Right atrium auricular region (tissue), 2 donors: ENCODE data around the gene NNT. TPM values are rescaled to one million over a fixed set of nuclear protein-coding genes. Genes with fewer than 3 reads are reported as not detected.

Source experiments
- DNase-seq: peaks from one replicate; pipeline ENCODE4 v3.0.0-alpha.2; 2019; ENCODE audit warnings: low spot score
- H3K27ac ChIP-seq, 2 donors: fragments of 200-600 bp; sonication (generic); 1 replicate in 1 of 2; 2 replicates in 1 of 2; pipeline ENCODE4 v1.5.1; 2016 to 2019
- H3K27me3 ChIP-seq, 2 donors: fragments of 200-600 bp; sonication (generic); one replicate each; pipeline versions ENCODE4 v1.5.1 to v1.6.0; 2017 to 2019
- H3K36me3 ChIP-seq: fragments of 200-600 bp; sonication (generic); one replicate; pipeline ENCODE4 v1.5.1; 2016
- H3K4me1 ChIP-seq, 2 donors: fragments of 200-600 bp; sonication (generic); one replicate each; pipeline versions ENCODE4 v1.5.1 to v1.6.0; 2017 to 2019
- H3K4me3 ChIP-seq, 2 donors: fragments of 200-600 bp; sonication (generic); 1 replicate in 1 of 2; 2 replicates in 1 of 2; pipeline ENCODE4 v1.5.1; 2017 to 2019; ENCODE audit warnings: mild to moderate bottlenecking in 1 of 2, moderate library complexity in 1 of 2
- H3K9me3 ChIP-seq, 2 donors: fragments of 200-600 bp; sonication (generic); one replicate each; pipeline ENCODE4 v1.5.1; 2019
- CTCF ChIP-seq, 2 donors: fragments of 200-600 bp; sonication (generic); IDR thresholded peaks; one replicate each; pipeline ENCODE4 v1.5.1; 2019; ENCODE audit warnings: antibody characterized with exemption in 2 of 2
- total RNA-seq, 2 donors: library from RNA; depleted of rRNA; stranded (reverse); fragments of >200 nt; gene quantifications; one replicate each; pipeline ENCODE4 v1.1.0, GENCODE V29; 2016

The NNT gene
- total RNA-seq, 2 donors from 2014 or later: 109 to 328 TPM

GRCh38 chr5:43560128-43560527 lies 42.9 kb upstream of the NNT start:
- H3K27me3 ChIP-seq: no peaks in the 10 kb centered on the region
- H3K27ac ChIP-seq: no peak overlapping the region
- no peak for DNase-seq
- TF ChIP-seq CTCF (IDR thresholded peaks at IDR 0.05): no peak
- H3K4me1 ChIP-seq: peaks cover 0 to 12% of the 10 kb centered on the region in 2 donors
- no peaks in the 10 kb centered on the region for H3K36me3 ChIP-seq
- H3K9me3 ChIP-seq: no peaks in the 10 kb centered on the region
- no peak overlapping the region for H3K4me3 ChIP-seq

GRCh38 chr5:43561356-43561755 lies 41.6 kb upstream of the NNT start:
- no peak for TF ChIP-seq CTCF (IDR thresholded peaks at IDR 0.05)
- Histone ChIP-seq H3K27ac (no peak overlapping the region), H3K4me3 (no peak overlapping the region), H3K4me1 (peaks cover 0 to 5% of the 10 kb centered on the region in 2 donors), H3K36me3 (no peaks in the 10 kb centered on the region), H3K9me3 (no peaks in the 10 kb centered on the region), H3K27me3 (no peaks in the 10 kb centered on the region)
- no peak for DNase-seq

GRCh38 chr5:43563321-43563720 lies 39.7 kb upstream of the NNT start:
- Histone ChIP-seq H3K27ac (peak overlapping the region in 1 of 2 donors; percentile 3), H3K9me3 (no peaks in the 10 kb centered on the region), H3K4me1 (no peaks in the 10 kb centered on the region), H3K27me3 (no peaks in the 10 kb centered on the region), H3K4me3 (no peak overlapping the region), H3K36me3 (no peaks in the 10 kb centered on the region)
- DNase-seq: no peak
- no peak for TF ChIP-seq CTCF (IDR thresholded peaks at IDR 0.05)

- H3K36me3 ChIP-seq: no peaks in the 10 kb centered on the region
- H3K4me3 ChIP-seq: no peak overlapping the region
- no peak for DNase-seq
- no peaks in the 10 kb centered on the region for H3K4me1 ChIP-seq
- no peak for TF ChIP-seq CTCF (IDR thresholded peaks at IDR 0.05)
- no peak overlapping the region for H3K27ac ChIP-seq
- H3K27me3 ChIP-seq: no peaks in the 10 kb centered on the region
- H3K9me3 ChIP-seq: no peaks in the 10 kb centered on the region
These were observed 38.6 kb upstream of the NNT start for GRCh38 chr5:43564289-43564850.

- no peak for DNase-seq
- Histone ChIP-seq H3K27me3 (no peaks in the 10 kb centered on the region), H3K9me3 (no peaks in the 10 kb centered on the region), H3K4me3 (no peak overlapping the region), H3K27ac (no peak overlapping the region), H3K4me1 (no peaks in the 10 kb centered on the region), H3K36me3 (no peaks in the 10 kb centered on the region)
- TF ChIP-seq CTCF (IDR thresholded peaks at IDR 0.05): no peak
These were observed 37.9 kb upstream of the NNT start for GRCh38 chr5:43565043-43565442.

- DNase-seq: no peak
- no peaks in the 10 kb centered on the region for H3K9me3 ChIP-seq
- TF ChIP-seq CTCF (IDR thresholded peaks at IDR 0.05): no peak
These were observed 35.0 kb upstream of the NNT start for GRCh38 chr5:43567967-43568366.

More at GRCh38 chr5:43567967-43568366, 35.0 kb upstream of the NNT start:
- H3K36me3 ChIP-seq: no peaks in the 10 kb centered on the region
- no peak overlapping the region for H3K27ac ChIP-seq
- no peak overlapping the region for H3K4me3 ChIP-seq
- no peaks in the 10 kb centered on the region for H3K27me3 ChIP-seq
- H3K4me1 ChIP-seq: peaks cover 0 to 16% of the 10 kb centered on the region in 2 donors
